ENCODE measurements around the gene TPTE.
"Not testable (repeated sequence)": the region's sequence is repeated elsewhere in the genome, so short reads cannot be mapped to it uniquely, and the experiment has no call there.

The TPTE gene

DNA sequence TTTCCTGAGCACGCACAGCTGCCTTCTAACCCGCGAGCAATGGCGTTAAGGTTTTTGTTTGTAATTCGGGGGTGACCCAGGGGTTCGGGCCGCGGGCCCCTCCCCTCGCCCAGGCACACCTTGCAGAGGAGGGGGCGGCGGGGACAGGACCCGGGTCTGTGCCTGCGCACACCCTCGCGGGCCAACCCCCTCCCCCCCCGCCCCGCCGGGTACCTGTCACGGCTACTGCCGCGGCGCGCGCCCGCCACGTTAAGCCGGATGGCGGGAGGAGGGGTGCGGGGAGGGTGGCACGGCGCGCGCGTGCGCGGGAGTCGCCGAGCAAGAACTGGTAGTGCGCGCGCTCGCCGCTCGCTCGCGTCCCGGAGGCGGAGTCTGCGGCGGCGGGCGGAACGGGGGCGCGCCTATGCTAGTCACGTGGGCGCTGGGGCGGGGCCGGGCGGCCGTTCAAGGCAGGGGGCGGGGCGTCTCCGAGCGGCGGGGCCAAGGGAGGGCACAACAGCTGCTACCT lies at the start of gene TPTE:
TSS of gene TPTE (plus strand) at position 493 of the 508 bp plus-strand sequence. CDS start 17,141 bp downstream, outside the sequence.
- ATAC-seq (replicated peaks; ENCODE audit: extremely low read depth, poor library complexity, severe bottlenecking) (no peak), DNase-seq (ENCODE audit: low spot score in 2 of 2) (no peak)
- H3K9me3 Mint-ChIP-seq: peaks cover 26% of the 10 kb centered on the region

DNA sequence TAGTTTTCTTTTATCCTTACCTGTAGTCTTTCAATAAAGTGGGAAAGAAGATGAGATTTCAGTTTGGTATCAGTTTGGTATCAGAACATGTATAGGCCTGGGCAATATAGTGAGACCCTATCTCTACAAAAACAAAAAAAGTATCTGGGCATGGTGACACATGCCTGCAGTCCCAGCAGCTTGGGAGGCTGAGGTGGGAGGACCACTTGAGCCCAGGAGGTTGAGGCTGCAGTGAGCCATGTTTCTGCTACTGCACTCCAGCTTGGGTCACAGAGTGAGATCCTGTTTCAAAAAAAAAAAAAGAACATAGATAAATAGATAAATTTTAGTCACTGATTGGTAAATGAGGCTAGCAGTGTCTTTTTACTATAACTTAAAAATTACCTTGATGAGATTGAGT lies 49.4 kb upstream of the TPTE start:
- not testable (repeated sequence) for H3K4me3 Mint-ChIP-seq; H3K36me3 Mint-ChIP-seq (ENCODE audit: insufficient read depth); H3K4me1 Mint-ChIP-seq; H3K27ac Mint-ChIP-seq (ENCODE audit: low read depth); H3K9me3 Mint-ChIP-seq; ATAC-seq (replicated peaks; ENCODE audit: extremely low read depth, poor library complexity, severe bottlenecking); DNase-seq (ENCODE audit: low spot score in 2 of 2); H3K27me3 Mint-ChIP-seq

More for the DNA sequence above, at the start of gene TPTE:
- no peaks in the 10 kb centered on the region for H3K27me3 Mint-ChIP-seq
- no peak within 1 kb of the TSS for H3K4me3 Mint-ChIP-seq
- H3K36me3 Mint-ChIP-seq (ENCODE audit: insufficient read depth): no peaks in the 10 kb centered on the region
- no peak within 1 kb of the TSS for H3K27ac Mint-ChIP-seq (ENCODE audit: low read depth)
- H3K4me1 Mint-ChIP-seq: no peaks in the 10 kb centered on the region

DNA sequence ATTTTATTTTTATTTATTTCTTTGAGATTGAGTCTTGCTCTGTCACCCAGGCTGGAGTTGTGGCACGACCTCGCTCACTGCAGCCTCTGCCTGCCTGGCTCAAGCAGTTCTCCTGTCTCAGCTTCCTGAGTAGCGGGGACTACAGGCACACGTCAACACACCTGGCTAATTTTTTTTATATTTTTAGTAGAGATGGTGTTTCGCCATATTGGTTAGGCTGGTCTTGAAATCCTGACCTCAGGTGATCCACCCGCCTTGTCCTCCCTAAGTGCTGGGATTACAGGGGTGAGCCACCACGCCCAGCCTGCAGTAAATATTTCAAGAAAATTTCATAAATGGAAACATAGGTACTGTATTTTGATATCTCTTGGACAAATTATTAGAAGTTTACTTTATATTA lies 43.6 kb upstream of the TPTE start:
- not testable (repeated sequence) for H3K36me3 Mint-ChIP-seq (ENCODE audit: insufficient read depth); H3K4me1 Mint-ChIP-seq; DNase-seq (ENCODE audit: low spot score in 2 of 2); H3K27me3 Mint-ChIP-seq; ATAC-seq (replicated peaks; ENCODE audit: extremely low read depth, poor library complexity, severe bottlenecking); H3K27ac Mint-ChIP-seq (ENCODE audit: low read depth); H3K4me3 Mint-ChIP-seq
- H3K9me3 Mint-ChIP-seq: peaks cover 28% of the 10 kb centered on the region

DNA sequence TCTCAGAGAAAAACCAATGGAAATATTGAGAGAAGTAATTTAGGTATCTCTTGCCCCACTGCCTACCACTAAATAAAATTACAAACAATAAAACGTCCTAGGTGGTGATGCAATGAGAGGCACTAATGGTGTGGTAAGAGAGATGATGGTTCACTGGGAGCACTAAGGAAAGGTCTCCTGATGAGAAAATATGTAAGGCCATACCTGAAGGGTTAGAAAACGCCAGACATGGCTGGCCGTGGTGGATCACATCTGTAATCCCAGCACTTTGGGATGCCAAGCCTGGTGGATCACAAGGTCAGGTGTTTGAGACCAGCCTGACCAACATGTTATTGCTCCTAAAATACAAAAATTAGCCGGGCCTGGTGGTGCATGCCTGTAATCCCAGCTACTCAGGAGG lies 41.5 kb upstream of the TPTE start:
- ATAC-seq (replicated peaks; ENCODE audit: extremely low read depth, poor library complexity, severe bottlenecking); H3K27ac Mint-ChIP-seq (ENCODE audit: low read depth); H3K36me3 Mint-ChIP-seq (ENCODE audit: insufficient read depth); H3K4me3 Mint-ChIP-seq; H3K27me3 Mint-ChIP-seq; DNase-seq (ENCODE audit: low spot score in 2 of 2); H3K4me1 Mint-ChIP-seq: not testable (repeated sequence)
- peaks cover 27% of the 10 kb centered on the region for H3K9me3 Mint-ChIP-seq

DNA sequence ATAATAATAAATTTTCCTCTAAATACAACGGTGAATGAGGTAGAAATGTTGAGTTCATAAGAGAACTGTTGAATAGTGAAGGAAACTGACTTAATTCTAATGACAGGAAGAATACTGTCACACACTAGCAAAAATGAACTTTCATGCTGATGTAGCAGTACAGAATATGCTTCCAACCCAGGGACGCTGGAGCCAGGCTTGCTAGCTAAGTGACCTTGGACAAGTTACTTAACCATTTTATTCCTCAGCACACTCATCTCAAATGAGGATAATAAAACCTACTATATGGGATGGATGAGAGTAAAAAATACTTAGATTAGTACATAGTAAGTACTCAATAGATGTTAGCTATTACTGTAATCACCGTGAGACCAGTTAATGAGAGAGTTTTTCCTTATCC lies 36.5 kb upstream of the TPTE start:
- not testable (repeated sequence) for H3K27me3 Mint-ChIP-seq; H3K4me1 Mint-ChIP-seq; H3K36me3 Mint-ChIP-seq (ENCODE audit: insufficient read depth); H3K4me3 Mint-ChIP-seq; DNase-seq (ENCODE audit: low spot score in 2 of 2); ATAC-seq (replicated peaks; ENCODE audit: extremely low read depth, poor library complexity, severe bottlenecking); H3K27ac Mint-ChIP-seq (ENCODE audit: low read depth)
- peaks cover 24% of the 10 kb centered on the region for H3K9me3 Mint-ChIP-seq

DNA sequence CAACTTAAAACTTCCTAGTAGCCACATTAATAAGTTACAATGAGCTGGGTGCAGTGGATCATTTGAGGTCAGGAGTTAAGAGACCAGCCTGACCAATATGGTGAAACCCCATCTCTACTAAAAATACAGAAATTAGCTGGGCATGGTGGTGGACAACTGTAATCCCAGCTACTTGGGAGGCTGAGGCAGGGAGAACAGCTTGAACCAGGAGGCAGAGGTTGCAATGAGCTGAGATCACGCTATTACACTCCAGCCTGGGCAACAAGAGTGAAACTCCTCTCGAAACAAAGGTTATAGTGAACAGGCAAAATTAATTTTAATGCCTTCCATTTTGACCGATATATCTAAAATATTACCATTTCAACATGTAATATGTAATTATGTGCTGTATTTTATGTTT lies 30.9 kb upstream of the TPTE start:
- H3K4me1 Mint-ChIP-seq; H3K36me3 Mint-ChIP-seq (ENCODE audit: insufficient read depth); H3K27me3 Mint-ChIP-seq; ATAC-seq (replicated peaks; ENCODE audit: extremely low read depth, poor library complexity, severe bottlenecking); H3K27ac Mint-ChIP-seq (ENCODE audit: low read depth); DNase-seq (ENCODE audit: low spot score in 2 of 2); H3K4me3 Mint-ChIP-seq: not testable (repeated sequence)
- H3K9me3 Mint-ChIP-seq: peaks cover 10% of the 10 kb centered on the region

DNA sequence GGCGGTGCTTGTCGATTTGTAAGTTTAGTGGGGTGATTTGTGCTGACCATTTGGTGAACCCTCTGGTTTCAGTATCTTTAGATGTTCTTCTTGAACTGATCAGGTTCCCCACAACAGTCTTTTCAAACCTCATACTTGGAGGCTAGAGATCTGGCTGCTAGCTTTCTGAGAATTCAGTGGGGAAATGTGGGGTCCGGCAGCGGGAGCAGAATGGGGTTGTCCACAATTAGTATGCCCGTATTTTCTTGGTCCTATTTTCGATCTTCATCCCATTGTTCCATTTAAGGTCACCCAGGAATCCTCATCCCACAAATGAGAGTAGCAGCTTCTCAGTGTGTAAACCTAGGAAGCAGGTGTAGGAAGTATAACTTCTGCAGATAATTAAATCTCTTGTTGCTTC lies 10.3 kb upstream of the TPTE start:
- H3K27ac Mint-ChIP-seq (ENCODE audit: low read depth): no peak overlapping the region
- no peaks in the 10 kb centered on the region for H3K4me1 Mint-ChIP-seq
- ATAC-seq (replicated peaks; ENCODE audit: extremely low read depth, poor library complexity, severe bottlenecking) (no peak), DNase-seq (ENCODE audit: low spot score in 2 of 2) (no peak)
- no peaks in the 10 kb centered on the region for H3K36me3 Mint-ChIP-seq (ENCODE audit: insufficient read depth)
- H3K9me3 Mint-ChIP-seq: peaks cover 19% of the 10 kb centered on the region
- no peak overlapping the region for H3K4me3 Mint-ChIP-seq
- H3K27me3 Mint-ChIP-seq: no peaks in the 10 kb centered on the region

DNA sequence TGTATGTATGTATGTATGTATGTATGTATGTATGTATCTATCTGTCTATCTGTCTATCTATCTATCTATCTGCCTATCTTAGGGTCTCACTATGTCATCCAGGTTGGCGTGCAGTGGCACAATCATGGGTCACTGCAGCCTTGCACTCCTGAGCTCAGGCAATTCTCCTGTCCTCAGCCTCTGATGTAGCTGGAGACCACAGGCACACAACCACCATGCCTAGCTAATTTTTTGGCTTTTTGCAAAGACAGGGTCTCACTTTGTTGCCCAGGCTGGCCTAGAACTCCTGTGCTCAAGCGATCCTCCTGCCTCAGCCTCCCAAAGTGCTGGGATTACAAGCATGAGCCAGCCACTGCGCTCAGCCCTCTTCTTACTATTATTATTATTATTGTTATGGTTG lies 4.5 kb upstream of the TPTE start:
- not testable (repeated sequence) for H3K4me1 Mint-ChIP-seq; H3K36me3 Mint-ChIP-seq (ENCODE audit: insufficient read depth); DNase-seq (ENCODE audit: low spot score in 2 of 2); H3K27ac Mint-ChIP-seq (ENCODE audit: low read depth); ATAC-seq (replicated peaks; ENCODE audit: extremely low read depth, poor library complexity, severe bottlenecking); H3K4me3 Mint-ChIP-seq; H3K27me3 Mint-ChIP-seq
- peaks cover 38% of the 10 kb centered on the region for H3K9me3 Mint-ChIP-seq

DNA sequence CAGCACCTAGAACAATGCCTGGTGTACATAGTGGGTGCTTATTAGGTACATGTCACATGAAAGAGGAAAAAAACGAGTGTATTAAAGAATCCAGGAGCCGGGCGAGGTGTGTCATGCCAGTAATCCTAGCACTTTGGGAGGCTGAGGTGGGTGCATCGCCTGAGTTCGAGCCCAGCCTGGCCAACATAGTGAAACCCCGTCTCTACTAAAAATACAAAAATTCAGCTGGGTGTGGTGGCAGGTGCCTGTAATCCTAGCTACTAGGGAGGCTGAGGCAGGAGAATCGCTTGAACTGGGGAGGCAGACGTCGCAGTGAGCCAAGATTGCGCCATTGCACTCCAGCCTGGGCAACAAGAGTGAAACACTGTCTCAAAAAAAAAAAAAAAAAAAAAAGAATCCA lies 3.5 kb upstream of the TPTE start:
- not testable (repeated sequence) for ATAC-seq (replicated peaks; ENCODE audit: extremely low read depth, poor library complexity, severe bottlenecking); H3K4me3 Mint-ChIP-seq

DNA sequence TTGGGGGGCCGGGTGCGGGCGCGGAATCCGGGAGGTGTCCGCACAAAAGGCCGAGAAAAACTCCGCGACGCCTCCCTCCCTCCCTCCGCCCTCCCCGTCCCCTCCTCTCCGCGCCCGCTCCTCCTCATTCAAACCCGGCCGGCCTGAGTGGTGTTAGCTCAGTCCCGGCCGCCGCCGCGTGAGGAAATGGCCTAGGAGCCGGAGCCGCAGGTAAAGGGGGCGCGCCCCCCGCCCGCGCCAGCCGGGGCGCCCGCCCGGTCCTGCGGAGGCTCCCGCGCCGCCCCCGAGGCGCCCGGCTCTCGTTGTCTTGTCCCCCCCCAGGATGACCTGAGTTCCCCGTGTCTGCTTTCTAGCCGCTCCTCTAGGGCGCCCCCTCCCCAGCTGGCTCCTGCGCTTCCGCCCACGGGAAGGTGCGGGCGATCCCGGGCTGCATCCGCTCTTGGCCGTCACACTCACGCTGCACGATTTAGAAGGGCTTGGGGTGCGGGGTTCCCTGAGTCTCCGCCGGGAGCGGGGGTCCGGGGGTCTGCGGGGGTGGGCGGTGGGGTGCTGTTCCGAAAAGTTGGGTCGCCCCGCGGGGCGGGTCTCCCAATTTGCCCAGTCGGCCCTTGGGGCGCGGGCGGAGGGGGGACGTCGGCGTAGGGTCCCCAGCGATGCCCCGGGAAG lies 585 bp downstream of the TPTE start:
- H3K27me3 Mint-ChIP-seq; H3K27ac Mint-ChIP-seq (ENCODE audit: low read depth); H3K4me3 Mint-ChIP-seq; H3K4me1 Mint-ChIP-seq; H3K36me3 Mint-ChIP-seq (ENCODE audit: insufficient read depth); DNase-seq (ENCODE audit: low spot score in 2 of 2): not testable (repeated sequence)
- ATAC-seq (replicated peaks; ENCODE audit: extremely low read depth, poor library complexity, severe bottlenecking): peak; percentile 35
- peaks cover 22% of the 10 kb centered on the region for H3K9me3 Mint-ChIP-seq

More for the DNA sequence above, 3.5 kb upstream of the TPTE start:
- H3K27me3 Mint-ChIP-seq; H3K27ac Mint-ChIP-seq (ENCODE audit: low read depth); H3K36me3 Mint-ChIP-seq (ENCODE audit: insufficient read depth); H3K4me1 Mint-ChIP-seq; DNase-seq (ENCODE audit: low spot score in 2 of 2): not testable (repeated sequence)
- peaks cover 38% of the 10 kb centered on the region for H3K9me3 Mint-ChIP-seq

DNA sequence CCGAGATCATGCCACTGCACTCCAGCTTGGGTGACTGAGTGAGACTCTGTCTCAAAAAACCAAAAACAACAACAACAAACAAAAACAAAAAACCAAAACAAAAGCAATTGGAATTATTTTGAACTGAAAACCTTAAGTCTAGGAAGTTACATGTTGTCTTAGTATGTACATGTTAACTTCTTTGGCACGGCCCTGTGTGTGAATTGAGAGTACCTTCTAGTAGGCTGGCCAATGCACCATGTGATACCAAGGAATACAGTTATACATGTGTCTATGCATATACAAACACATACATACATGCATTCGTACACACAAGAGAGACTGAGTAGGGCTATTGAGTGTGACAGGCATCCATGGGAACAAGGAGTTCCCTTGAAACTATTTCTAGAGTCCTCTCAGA lies 18.6 kb downstream of the TPTE start:
- Mint-ChIP-seq H3K36me3 (ENCODE audit: insufficient read depth) (no peaks in the 10 kb centered on the region), H3K27me3 (no peaks in the 10 kb centered on the region), H3K9me3 (no peaks in the 10 kb centered on the region), H3K4me1 (no peaks in the 10 kb centered on the region), H3K27ac (ENCODE audit: low read depth) (no peak overlapping the region), H3K4me3 (no peak overlapping the region)
- no peak for DNase-seq (ENCODE audit: low spot score in 2 of 2)
- ATAC-seq (replicated peaks; ENCODE audit: extremely low read depth, poor library complexity, severe bottlenecking): no peak

DNA sequence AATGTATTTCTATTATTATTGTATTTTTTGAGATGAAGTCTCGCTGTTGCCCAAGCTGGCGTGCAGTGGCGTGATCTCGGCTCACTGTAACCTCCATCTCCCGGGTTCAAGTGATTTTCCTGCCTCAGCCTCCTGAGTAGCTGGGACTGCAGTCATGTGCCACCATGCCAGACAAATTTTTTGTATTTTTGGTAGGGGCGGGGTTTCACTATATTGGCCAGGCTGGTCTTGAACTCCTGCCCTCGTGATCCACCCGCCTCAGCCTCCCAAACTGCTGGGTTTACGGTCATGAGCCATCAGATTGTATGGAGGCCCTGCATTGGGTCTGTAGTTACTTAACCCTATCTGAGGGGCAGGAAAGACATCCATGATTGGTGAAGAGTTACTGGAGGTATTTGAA lies 23.0 kb downstream of the TPTE start:
- not testable (repeated sequence) for H3K4me3 Mint-ChIP-seq; H3K27ac Mint-ChIP-seq (ENCODE audit: low read depth); ATAC-seq (replicated peaks; ENCODE audit: extremely low read depth, poor library complexity, severe bottlenecking); H3K27me3 Mint-ChIP-seq; H3K4me1 Mint-ChIP-seq; H3K36me3 Mint-ChIP-seq (ENCODE audit: insufficient read depth); DNase-seq (ENCODE audit: low spot score in 2 of 2)
- H3K9me3 Mint-ChIP-seq: peaks cover 20% of the 10 kb centered on the region

DNA sequence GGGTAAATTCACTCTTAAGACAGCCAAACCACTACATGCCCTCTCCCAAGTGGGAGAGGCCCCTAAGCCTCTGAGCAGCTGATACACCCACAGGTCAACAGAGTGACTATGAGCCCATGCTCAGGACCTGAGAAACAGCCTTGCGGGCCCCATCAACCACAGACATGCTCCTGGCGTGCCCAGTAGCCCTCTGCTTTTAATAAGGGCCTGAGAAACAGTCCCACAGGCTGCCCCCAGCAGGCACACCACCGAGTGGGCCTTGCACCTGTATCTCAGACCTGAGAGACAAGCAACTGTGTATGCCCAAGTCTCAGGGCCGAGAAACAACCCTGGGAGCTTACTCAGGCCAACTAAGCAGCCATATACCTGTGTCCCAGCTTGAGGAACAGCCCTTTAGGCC lies 26.5 kb downstream of the TPTE start:
- not testable (repeated sequence) for H3K36me3 Mint-ChIP-seq (ENCODE audit: insufficient read depth); ATAC-seq (replicated peaks; ENCODE audit: extremely low read depth, poor library complexity, severe bottlenecking)
- peaks cover 41% of the 10 kb centered on the region for H3K9me3 Mint-ChIP-seq

More for the DNA sequence above, 26.5 kb downstream of the TPTE start:
- not testable (repeated sequence) for H3K27me3 Mint-ChIP-seq; H3K4me3 Mint-ChIP-seq; H3K27ac Mint-ChIP-seq (ENCODE audit: low read depth); DNase-seq (ENCODE audit: low spot score in 2 of 2); H3K4me1 Mint-ChIP-seq

All from central memory CD8-positive, alpha-beta T cell (primary cell).